ENCODE data around the gene INTU.

INTU gene

GRCh38 chr4:127759228-127759820 lies 126.6 kb downstream of the INTU start:
- no peak overlapping the region for H3K4me3 ChIP-seq (ENCODE audit: low read length)
- no peak overlapping the region for H3K4me2 ChIP-seq (ENCODE audit: low read length)
- H3K9me3 ChIP-seq (replicated peaks; ENCODE audit: low read length), result no peaks in the 10 kb centered on the region
- H3K27me3 ChIP-seq (ENCODE audit: control insufficient read depth, insufficient read depth, low read length), result no peaks in the 10 kb centered on the region
- no peaks in the 10 kb centered on the region for H3K4me1 ChIP-seq (ENCODE audit: control insufficient read depth, insufficient read depth, low read length)
- H3K9ac ChIP-seq (ENCODE audit: low read depth, low read length), result no peak overlapping the region
- H3K36me3 ChIP-seq (ENCODE audit: insufficient read depth, low read length), result no peaks in the 10 kb centered on the region

GRCh38 chr4:127759893-127760292 lies 127.1 kb downstream of the INTU start:
- Histone ChIP-seq H3K4me3 (ENCODE audit: low read length) (no peak overlapping the region), H3K4me1 (ENCODE audit: control insufficient read depth, insufficient read depth, low read length) (no peaks in the 10 kb centered on the region), H3K9ac (ENCODE audit: low read depth, low read length) (no peak overlapping the region), H3K9me3 (replicated peaks; ENCODE audit: low read length) (no peaks in the 10 kb centered on the region), H3K27me3 (ENCODE audit: control insufficient read depth, insufficient read depth, low read length) (no peaks in the 10 kb centered on the region), H3K36me3 (ENCODE audit: insufficient read depth, low read length) (no peaks in the 10 kb centered on the region), H3K4me2 (ENCODE audit: low read length) (no peak overlapping the region)

- no peak overlapping the region for H3K9ac ChIP-seq (ENCODE audit: low read depth, low read length)
- no peaks in the 10 kb centered on the region for H3K27me3 ChIP-seq (ENCODE audit: control insufficient read depth, insufficient read depth, low read length)
- H3K4me3 ChIP-seq (ENCODE audit: low read length), result no peak overlapping the region
- no peaks in the 10 kb centered on the region for H3K36me3 ChIP-seq (ENCODE audit: insufficient read depth, low read length)
- no peaks in the 10 kb centered on the region for H3K4me1 ChIP-seq (ENCODE audit: control insufficient read depth, insufficient read depth, low read length)
- H3K4me2 ChIP-seq (ENCODE audit: low read length), result no peak overlapping the region
- no peaks in the 10 kb centered on the region for H3K9me3 ChIP-seq (replicated peaks; ENCODE audit: low read length)
These were observed 138.9 kb downstream of the INTU start for GRCh38 chr4:127771535-127772275.

- Histone ChIP-seq H3K36me3 (ENCODE audit: insufficient read depth, low read length) (no peaks in the 10 kb centered on the region), H3K4me3 (ENCODE audit: low read length) (no peak overlapping the region), H3K9me3 (replicated peaks; ENCODE audit: low read length) (no peaks in the 10 kb centered on the region), H3K4me2 (ENCODE audit: low read length) (no peak overlapping the region), H3K4me1 (ENCODE audit: control insufficient read depth, insufficient read depth, low read length) (no peaks in the 10 kb centered on the region), H3K9ac (ENCODE audit: low read depth, low read length) (no peak overlapping the region), H3K27me3 (ENCODE audit: control insufficient read depth, insufficient read depth, low read length) (no peaks in the 10 kb centered on the region)
These were observed 140.3 kb downstream of the INTU start for GRCh38 chr4:127772769-127773671.

- Histone ChIP-seq H3K4me3 (ENCODE audit: low read length) (no peak overlapping the region), H3K27me3 (ENCODE audit: control insufficient read depth, insufficient read depth, low read length) (no peaks in the 10 kb centered on the region), H3K4me2 (ENCODE audit: low read length) (no peak overlapping the region), H3K36me3 (ENCODE audit: insufficient read depth, low read length) (no peaks in the 10 kb centered on the region), H3K9me3 (replicated peaks; ENCODE audit: low read length) (no peaks in the 10 kb centered on the region), H3K4me1 (ENCODE audit: control insufficient read depth, insufficient read depth, low read length) (no peaks in the 10 kb centered on the region), H3K9ac (ENCODE audit: low read depth, low read length) (no peak overlapping the region)
These were observed 143.1 kb downstream of the INTU start for GRCh38 chr4:127775843-127776242.
